Immature natural killer cell (primary cell): ENCODE data around the gene SRD5A1. TPM values are rescaled to one million over a fixed set of nuclear protein-coding genes. Genes with fewer than 3 reads are reported as not detected.

ENCODE experiments used
- DNase-seq, 3 donors: peaks; one replicate each; pipeline ENCODE4 v3.0.0; 2022; ENCODE audit warnings: mixed read lengths in 1 of 3
- H3K27ac Mint-ChIP-seq, 6 donors: one replicate each; pipeline ENCODE4 v1.8.0; 2020; ENCODE audit warnings: mixed read lengths in 6 of 6, mild to moderate bottlenecking in 5 of 6, inconsistent platforms in 4 of 6, moderate library complexity in 3 of 6
- H3K27me3 Mint-ChIP-seq, 3 donors: one replicate each; pipeline ENCODE4 v1.8.0; 2020 to 2021; ENCODE audit warnings: low read depth in 3 of 3, mild to moderate bottlenecking in 3 of 3, mixed read lengths in 3 of 3, moderate library complexity in 3 of 3, inconsistent platforms in 1 of 3
- H3K36me3 Mint-ChIP-seq, 3 donors: one replicate each; pipeline ENCODE4 v1.8.0; 2020; ENCODE audit warnings: mixed read lengths in 3 of 3, inconsistent platforms in 2 of 3, mild to moderate bottlenecking in 2 of 3
- H3K4me1 Mint-ChIP-seq, 2 donors: one replicate each; pipeline ENCODE4 v1.8.0; 2020; ENCODE audit warnings: inconsistent platforms in 2 of 2, mild to moderate bottlenecking in 2 of 2, mixed read lengths in 2 of 2, moderate library complexity in 1 of 2
- H3K4me3 Mint-ChIP-seq, 5 donors: one replicate each; pipeline ENCODE4 v1.8.0; 2020; ENCODE audit warnings: mild to moderate bottlenecking in 5 of 5, mixed read lengths in 5 of 5, inconsistent platforms in 3 of 5, moderate library complexity in 3 of 5
- H3K9me3 Mint-ChIP-seq, 6 donors: one replicate each; pipeline ENCODE4 v1.8.0; 2020; ENCODE audit warnings: mild to moderate bottlenecking in 6 of 6, mixed read lengths in 6 of 6, inconsistent platforms in 4 of 6, moderate library complexity in 3 of 6
- polyA plus RNA-seq, 3 donors: library from polyadenylated mRNA; unstranded; fragments of 300-500 nt; fragmentation: Illumina TruSeq; gene quantifications; one replicate each; pipeline ENCODE4 v1.2.3, GENCODE V29; 2021

Gene SRD5A1
- polyA plus RNA-seq, 3 donors from 2014 or later: 4.8 to 9.6 (median 9.3) TPM

- peak overlapping the region in 1 of 5 donors; percentile 5 for H3K4me3 Mint-ChIP-seq
- DNase-seq: no peak
- peaks cover 13 to 59% of the 10 kb centered on the region in 2 donors for H3K4me1 Mint-ChIP-seq
- H3K27me3 Mint-ChIP-seq: no peaks in the 10 kb centered on the region
- no peak overlapping the region for H3K27ac Mint-ChIP-seq
- H3K9me3 Mint-ChIP-seq: no peaks in the 10 kb centered on the region
- H3K36me3 Mint-ChIP-seq: peaks cover 20 to 64% (median 54%) of the 10 kb centered on the region in 3 donors
Observed at GRCh38 chr5:6611334-6612256, 21.6 kb upstream of the SRD5A1 start.

- Mint-ChIP-seq H3K36me3 (peaks cover 13 to 64% (median 46%) of the 10 kb centered on the region in 3 donors), H3K9me3 (no peaks in the 10 kb centered on the region), H3K27ac (no peak overlapping the region)
Observed at GRCh38 chr5:6615034-6615815, 18.0 kb upstream of the SRD5A1 start.

GRCh38 chr5:6616632-6617031 lies 16.6 kb upstream of the SRD5A1 start:
- H3K36me3 Mint-ChIP-seq: peaks cover 9 to 65% (median 45%) of the 10 kb centered on the region in 3 donors
- H3K9me3 Mint-ChIP-seq: no peaks in the 10 kb centered on the region
- peaks cover 6 to 58% of the 10 kb centered on the region in 2 donors for H3K4me1 Mint-ChIP-seq
- no peak overlapping the region for H3K4me3 Mint-ChIP-seq
- no peak for DNase-seq
- H3K27me3 Mint-ChIP-seq: peaks cover 0 to 2% (median 0%) of the 10 kb centered on the region in 3 donors
- no peak overlapping the region for H3K27ac Mint-ChIP-seq

More at GRCh38 chr5:6615034-6615815, 18.0 kb upstream of the SRD5A1 start:
- DNase-seq: no peak
- Mint-ChIP-seq H3K4me1 (peaks cover 6 to 52% of the 10 kb centered on the region in 2 donors), H3K27me3 (peaks cover 0 to 2% (median 0%) of the 10 kb centered on the region in 3 donors), H3K4me3 (no peak overlapping the region)

GRCh38 chr5:6623228-6623627 lies 10.0 kb upstream of the SRD5A1 start:
- Mint-ChIP-seq H3K27me3 (peaks cover 0 to 4% (median 2%) of the 10 kb centered on the region in 3 donors), H3K9me3 (peaks cover 2 to 12% (median 9%) of the 10 kb centered on the region in 6 donors), H3K4me3 (no peak overlapping the region), H3K36me3 (peaks cover 38 to 54% (median 39%) of the 10 kb centered on the region in 3 donors), H3K4me1 (peaks cover 18 to 56% of the 10 kb centered on the region in 2 donors), H3K27ac (peak overlapping the region in 1 of 6 donors; percentile 46)
- DNase-seq: no peak

GRCh38 chr5:6623941-6624340 lies 9.3 kb upstream of the SRD5A1 start:
- Mint-ChIP-seq H3K4me3 (no peak overlapping the region), H3K9me3 (peaks cover 2 to 12% (median 9%) of the 10 kb centered on the region in 6 donors), H3K4me1 (peaks cover 18 to 57% of the 10 kb centered on the region in 2 donors), H3K36me3 (peaks cover 36 to 52% (median 42%) of the 10 kb centered on the region in 3 donors), H3K27ac (no peak overlapping the region), H3K27me3 (peaks cover 0 to 4% (median 2%) of the 10 kb centered on the region in 3 donors)
- DNase-seq: no peak

- Mint-ChIP-seq H3K36me3 (peaks cover 36 to 55% (median 39%) of the 10 kb centered on the region in 3 donors), H3K4me3 (no peak overlapping the region), H3K4me1 (peaks cover 37 to 71% of the 10 kb centered on the region in 2 donors), H3K27me3 (peaks cover 0 to 4% (median 2%) of the 10 kb centered on the region in 3 donors), H3K9me3 (peaks cover 2 to 12% (median 9%) of the 10 kb centered on the region in 6 donors), H3K27ac (no peak overlapping the region)
- DNase-seq: no peak
Observed at GRCh38 chr5:6626508-6626907, 6.7 kb upstream of the SRD5A1 start.

- H3K36me3 Mint-ChIP-seq: peaks cover 0 to 22% (median 8%) of the 10 kb centered on the region in 3 donors
- H3K4me1 Mint-ChIP-seq: peaks cover 36 to 50% of the 10 kb centered on the region in 2 donors
- peak overlapping the region; percentile 40 to 97 (median 89) for H3K4me3 Mint-ChIP-seq
- no peak for DNase-seq
- H3K27ac Mint-ChIP-seq: peak overlapping the region; percentile 45 to 96 (median 80)
- peaks cover 3 to 9% (median 4%) of the 10 kb centered on the region in 3 donors for H3K27me3 Mint-ChIP-seq
- no peaks in the 10 kb centered on the region for H3K9me3 Mint-ChIP-seq
Observed at GRCh38 chr5:6631441-6631840, 1.8 kb upstream of the SRD5A1 start.

- H3K36me3 Mint-ChIP-seq: peaks cover 0 to 22% (median 6%) of the 10 kb centered on the region in 3 donors
- H3K4me1 Mint-ChIP-seq: peaks cover 36 to 47% of the 10 kb centered on the region in 2 donors
- peak overlapping the region; percentile 89 to 97 (median 95) for H3K4me3 Mint-ChIP-seq
- peak in 1 of 3 donors; percentile 3 for DNase-seq
- H3K27me3 Mint-ChIP-seq: peaks cover 4 to 9% (median 4%) of the 10 kb centered on the region in 3 donors
- no peaks in the 10 kb centered on the region for H3K9me3 Mint-ChIP-seq
- peak overlapping the region; percentile 84 to 99 (median 98) for H3K27ac Mint-ChIP-seq
Observed at GRCh38 chr5:6632324-6632887, 834 bp upstream of the SRD5A1 start.

- peak overlapping the region; percentile 89 to 97 (median 95) for H3K4me3 Mint-ChIP-seq
- H3K9me3 Mint-ChIP-seq: no peaks in the 10 kb centered on the region
- H3K36me3 Mint-ChIP-seq: peaks cover 0 to 22% (median 3%) of the 10 kb centered on the region in 3 donors
- peaks cover 36 to 47% of the 10 kb centered on the region in 2 donors for H3K4me1 Mint-ChIP-seq
- H3K27ac Mint-ChIP-seq: peak overlapping the region; percentile 29 to 99 (median 87)
- DNase-seq: peak in 1 of 3 donors; percentile 3
- peaks cover 4 to 9% (median 4%) of the 10 kb centered on the region in 3 donors for H3K27me3 Mint-ChIP-seq
Observed at GRCh38 chr5:6633469-6634245, 417 bp downstream of the SRD5A1 start.

- Mint-ChIP-seq H3K4me1 (peaks cover 35 to 42% of the 10 kb centered on the region in 2 donors), H3K36me3 (peaks cover 0 to 21% (median 3%) of the 10 kb centered on the region in 3 donors), H3K4me3 (peak overlapping the region; percentile 89 to 97 (median 95)), H3K9me3 (no peaks in the 10 kb centered on the region), H3K27ac (peak overlapping the region in 3 of 6 donors; percentile 29 to 67 (median 56)), H3K27me3 (peaks cover 4 to 9% (median 4%) of the 10 kb centered on the region in 3 donors)
- no peak for DNase-seq
Observed at GRCh38 chr5:6634306-6634705, 1.1 kb downstream of the SRD5A1 start.

GRCh38 chr5:6634788-6635430 lies 1.7 kb downstream of the SRD5A1 start:
- Mint-ChIP-seq H3K27ac (no peak overlapping the region), H3K4me3 (peak overlapping the region; percentile 10 to 68 (median 67)), H3K27me3 (peaks cover 4 to 9% (median 4%) of the 10 kb centered on the region in 3 donors), H3K36me3 (peaks cover 0 to 15% (median under 1%) of the 10 kb centered on the region in 3 donors), H3K4me1 (peaks cover 30 to 36% of the 10 kb centered on the region in 2 donors), H3K9me3 (no peaks in the 10 kb centered on the region)
- DNase-seq: no peak

- peaks cover 0 to 6% (median 0%) of the 10 kb centered on the region in 3 donors for H3K36me3 Mint-ChIP-seq
- no peak overlapping the region for H3K27ac Mint-ChIP-seq
- no peak for DNase-seq
- H3K4me1 Mint-ChIP-seq: peaks cover 19 to 23% of the 10 kb centered on the region in 2 donors
- no peak overlapping the region for H3K4me3 Mint-ChIP-seq
- H3K9me3 Mint-ChIP-seq: no peaks in the 10 kb centered on the region
- peaks cover 4 to 8% (median 4%) of the 10 kb centered on the region in 3 donors for H3K27me3 Mint-ChIP-seq
Observed at GRCh38 chr5:6636293-6636692, 3.1 kb downstream of the SRD5A1 start.
